ENCODE measurements around the gene NMT1. TPM values are rescaled to one million over a fixed set of nuclear protein-coding genes. Genes with fewer than 3 reads are reported as not detected.

NMT1 gene
- total RNA-seq, 1 experiment from 2014 or later, result 173 TPM

GRCh38 chr17:45067637-45068036 is 6.5 kb downstream of the NMT1 start:
- TF ChIP-seq CTCF (IDR thresholded peaks at IDR 0.05; ENCODE audit: insufficient read depth in 1 of 2, low read depth in 1 of 2, low read length in 1 of 2, severe bottlenecking in 1 of 2, unreplicated experiment in 1 of 2), result no peak
- intact Hi-C loops (cut with micrococcal nuclease; ENCODE audit: unreplicated experiment), result no loop called here
- CTCF ChIA-PET, result no interaction called here
- BruUV-seq (replicated peaks), result no TSS peak
- Histone ChIP-seq H3K4me3 (ENCODE audit: low read depth, low read length) (no peak overlapping the region), H3K27me3 (replicated peaks; ENCODE audit: control insufficient read depth, insufficient read depth, low read length) (no peaks in the 10 kb centered on the region), H3K9me3 (no peaks in the 10 kb centered on the region), H3K36me3 (ENCODE audit: control insufficient read depth, insufficient read depth, low read length) (no peaks in the 10 kb centered on the region; the same call in 1 of the 2 replicates), H3K4me1 (peaks cover 10% of the 10 kb centered on the region)
- no peaks in the 10 kb centered on the region for H3K27me3 Mint-ChIP-seq (ENCODE audit: insufficient read depth, unreplicated experiment)
- no peak for DNase-seq
- H3K36me3 Mint-ChIP-seq (ENCODE audit: insufficient read depth, unreplicated experiment), result peaks cover 43% of the 10 kb centered on the region
- POLR2A ChIA-PET, result interaction anchor here (0.6 kb wide), 1 partner anchor 77 kb away, joined by 3 read pairs; no protein-coding TSS in a partner anchor
- peaks cover 13% of the 10 kb centered on the region for H3K4me1 Mint-ChIP-seq (ENCODE audit: low read depth, unreplicated experiment)
- no peaks in the 10 kb centered on the region for H3K9me3 Mint-ChIP-seq (ENCODE audit: unreplicated experiment)
- H3K27ac Mint-ChIP-seq (ENCODE audit: unreplicated experiment), result no peak overlapping the region
- no peak overlapping the region for H3K4me3 Mint-ChIP-seq (ENCODE audit: unreplicated experiment)

- Mint-ChIP-seq H3K27me3 (ENCODE audit: insufficient read depth, unreplicated experiment) (no peaks in the 10 kb centered on the region), H3K4me1 (ENCODE audit: low read depth, unreplicated experiment) (peaks cover 1% of the 10 kb centered on the region), H3K27ac (ENCODE audit: unreplicated experiment) (no peak overlapping the region), H3K4me3 (ENCODE audit: unreplicated experiment) (no peak overlapping the region), H3K9me3 (ENCODE audit: unreplicated experiment) (no peaks in the 10 kb centered on the region), H3K36me3 (ENCODE audit: insufficient read depth, unreplicated experiment) (peaks cover 47% of the 10 kb centered on the region)
- Histone ChIP-seq H3K4me3 (ENCODE audit: low read depth, low read length) (no peak overlapping the region), H3K27me3 (replicated peaks; ENCODE audit: control insufficient read depth, insufficient read depth, low read length) (no peaks in the 10 kb centered on the region), H3K36me3 (ENCODE audit: control insufficient read depth, insufficient read depth, low read length) (no peaks in the 10 kb centered on the region; the same call in 1 of the 2 replicates), H3K4me1 (0 out of 2 replicates have a peak, but pooled peaks cover under 1% of the 10 kb centered on the region), H3K9me3 (no peaks in the 10 kb centered on the region)
- no peak for DNase-seq
- ChIA-PET CTCF (no interaction called here), POLR2A (no interaction called here)
- TF ChIP-seq CTCF (IDR thresholded peaks at IDR 0.05; ENCODE audit: insufficient read depth in 1 of 2, low read depth in 1 of 2, low read length in 1 of 2, severe bottlenecking in 1 of 2, unreplicated experiment in 1 of 2), result no peak
- no TSS peak for BruUV-seq (replicated peaks)
- intact Hi-C loops (cut with micrococcal nuclease; ENCODE audit: unreplicated experiment), result no loop called here
Observed at GRCh38 chr17:45070001-45070400, 8.9 kb downstream of the NMT1 start.

- Histone ChIP-seq H3K27me3 (replicated peaks; ENCODE audit: control insufficient read depth, insufficient read depth, low read length) (no peaks in the 10 kb centered on the region), H3K9me3 (no peaks in the 10 kb centered on the region), H3K36me3 (ENCODE audit: control insufficient read depth, insufficient read depth, low read length) (no peaks in the 10 kb centered on the region; the same call in 1 of the 2 replicates), H3K4me3 (ENCODE audit: low read depth, low read length) (no peak overlapping the region), H3K4me1 (no peaks in the 10 kb centered on the region)
- Mint-ChIP-seq H3K4me3 (ENCODE audit: unreplicated experiment) (no peak overlapping the region), H3K36me3 (ENCODE audit: insufficient read depth, unreplicated experiment) (peaks cover 55% of the 10 kb centered on the region), H3K4me1 (ENCODE audit: low read depth, unreplicated experiment) (no peaks in the 10 kb centered on the region), H3K27ac (ENCODE audit: unreplicated experiment) (no peak overlapping the region), H3K27me3 (ENCODE audit: insufficient read depth, unreplicated experiment) (no peaks in the 10 kb centered on the region), H3K9me3 (ENCODE audit: unreplicated experiment) (no peaks in the 10 kb centered on the region)
- ChIA-PET CTCF (interaction anchor here (1.1 kb wide), 1 partner anchor 65 kb away, joined by 3 read pairs; the partner anchor contains the start of gene ACBD4), POLR2A (no interaction called here)
- no peak for TF ChIP-seq CTCF (IDR thresholded peaks at IDR 0.05; ENCODE audit: insufficient read depth in 1 of 2, low read depth in 1 of 2, low read length in 1 of 2, severe bottlenecking in 1 of 2, unreplicated experiment in 1 of 2)
- no TSS peak for BruUV-seq (replicated peaks)
- DNase-seq, result no peak
- intact Hi-C loops (cut with micrococcal nuclease; ENCODE audit: unreplicated experiment), result no loop called here
Observed at GRCh38 chr17:45070809-45071208, 9.7 kb downstream of the NMT1 start.

All from Caco-2 (cell line).